GM21447 (cell line): ENCODE measurements around the gene RBP4.
"Not testable (repeated sequence)": the region's sequence is repeated elsewhere in the genome, so short reads cannot be mapped to it uniquely, and the experiment has no call there.

Experiments
- ATAC-seq: cut with Tn5 transposase; IDR thresholded peaks from one replicate; pipeline ENCODE4 v1.9.1; 2021; ENCODE audit not compliant: unreplicated experiment

Gene RBP4

DNA sequence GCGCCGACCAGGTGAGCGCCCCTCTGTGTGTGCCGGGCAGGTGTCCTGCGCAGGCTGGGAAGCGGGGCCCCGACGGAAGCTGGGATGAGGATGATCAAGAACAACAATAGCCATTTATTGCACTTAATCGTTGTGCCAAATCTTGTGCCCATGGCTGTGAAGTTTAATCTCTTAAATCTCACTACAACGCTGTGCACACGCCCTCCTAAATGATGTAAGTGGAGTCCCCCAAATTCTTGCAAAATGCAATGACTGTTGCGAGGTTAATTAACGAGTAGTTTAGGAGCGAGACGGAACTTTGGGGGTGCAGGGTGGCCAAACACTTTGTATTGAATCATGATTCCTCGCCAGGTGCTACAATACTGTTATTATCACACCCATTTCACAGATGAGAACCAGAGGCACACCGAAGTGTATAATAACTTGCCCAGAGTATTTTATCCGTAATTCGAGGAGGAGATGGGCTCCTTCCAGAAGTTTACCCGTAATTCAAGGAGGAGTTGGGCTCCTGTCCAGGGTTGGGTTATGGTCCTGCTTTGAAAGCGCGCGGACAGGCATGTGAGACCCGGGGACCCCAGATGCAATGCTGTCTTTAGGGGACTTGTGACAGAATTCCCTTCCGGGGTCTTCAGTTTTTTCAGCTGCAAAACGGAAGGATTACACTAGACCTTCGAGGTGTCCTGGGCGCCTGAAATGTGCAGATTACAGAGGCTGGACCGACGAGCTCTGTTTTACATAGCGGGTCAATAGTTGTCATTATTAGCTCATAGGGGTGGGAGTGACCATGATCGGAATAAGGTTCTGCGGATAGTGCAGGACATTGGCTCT is 33.5 kb downstream of the RBP4 start:
- no peak for ATAC-seq

GRCh38 chr10:93566435-93567276 is 34.4 kb downstream of the RBP4 start, which contains the start of gene FFAR4:
TSS of gene FFAR4 (plus strand) at chr10:93566665. CDS start at chr10:93566721, 56 bp downstream.
- ATAC-seq = no peak

DNA sequence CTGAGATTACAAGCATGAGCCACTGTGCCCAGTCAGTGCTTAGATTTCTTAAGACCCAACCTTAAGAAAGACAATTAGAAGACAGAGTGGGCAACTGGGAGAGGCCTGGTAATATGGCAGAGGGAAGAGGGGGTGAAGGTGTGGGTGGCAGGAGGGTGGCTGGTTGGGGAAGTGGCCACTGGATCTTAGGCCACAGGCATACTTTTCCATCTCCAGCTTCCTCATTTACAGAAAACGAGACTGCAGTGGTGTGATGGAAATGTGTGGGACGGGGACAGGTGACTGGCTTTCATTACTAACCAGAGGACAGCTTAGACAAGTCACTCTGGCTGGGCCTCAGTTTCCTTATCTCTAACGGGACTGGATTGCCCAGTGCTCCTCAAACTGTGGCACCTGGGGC is 35.6 kb downstream of the RBP4 start:
- ATAC-seq = no peak

GRCh38 chr10:93560541-93560940 is 40.5 kb downstream of the RBP4 start:
- no peak for ATAC-seq

DNA sequence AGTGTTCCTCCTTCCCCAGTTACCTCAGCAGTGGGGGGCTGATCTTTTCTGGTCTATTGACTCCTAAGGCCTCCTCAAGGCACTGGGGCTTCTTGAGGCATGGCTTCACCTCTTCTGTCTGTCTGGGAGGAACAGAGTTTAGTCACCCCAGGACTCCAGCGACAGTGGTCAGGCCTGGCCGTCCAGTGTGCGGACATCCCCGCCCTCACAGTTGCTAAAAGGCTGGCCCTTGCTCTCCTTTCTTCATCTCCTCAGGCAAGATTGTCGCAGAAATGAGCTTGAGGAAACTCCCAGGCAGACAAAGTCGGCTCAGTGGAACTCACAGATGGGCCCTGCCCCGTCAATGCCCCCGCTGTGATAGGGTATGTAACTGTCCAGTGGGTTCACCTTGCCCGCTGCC is 41.5 kb downstream of the RBP4 start:
- no peak for ATAC-seq

DNA sequence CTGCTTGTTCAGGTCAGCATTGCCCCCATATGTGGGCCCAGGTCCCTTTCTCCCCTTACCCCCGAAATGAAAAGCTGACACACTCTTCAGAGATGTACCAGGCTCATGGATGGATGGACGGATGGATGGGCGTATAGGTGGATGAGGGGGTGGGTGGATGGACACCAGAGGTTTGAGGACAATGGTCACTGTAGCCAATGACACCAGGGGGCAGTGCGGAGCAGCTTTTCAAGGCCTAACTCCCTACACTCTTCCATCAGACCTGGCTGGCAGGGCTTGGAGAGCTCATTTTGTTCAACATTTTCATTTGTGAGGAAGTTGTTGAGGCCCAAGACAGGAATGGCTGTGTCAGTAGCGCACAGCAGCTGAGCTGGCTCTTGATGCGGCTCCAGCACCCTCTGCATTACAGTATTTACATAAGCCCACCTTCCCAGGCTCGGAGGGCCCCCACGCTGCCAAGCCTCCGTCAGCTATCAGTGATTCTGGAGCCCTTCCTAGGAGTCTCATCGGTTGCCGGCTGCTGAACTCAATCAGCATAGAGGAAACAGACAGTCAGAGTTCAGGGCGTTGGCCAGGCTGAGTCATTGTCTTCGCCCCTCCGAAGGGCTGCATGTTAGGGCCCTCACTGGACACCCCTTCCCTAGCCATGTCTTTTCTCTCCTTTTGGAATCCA is 46.1 kb downstream of the RBP4 start:
- ATAC-seq = no peak

- ATAC-seq = no peak
These were observed 46.7 kb downstream of the RBP4 start for GRCh38 chr10:93554316-93554663.

DNA sequence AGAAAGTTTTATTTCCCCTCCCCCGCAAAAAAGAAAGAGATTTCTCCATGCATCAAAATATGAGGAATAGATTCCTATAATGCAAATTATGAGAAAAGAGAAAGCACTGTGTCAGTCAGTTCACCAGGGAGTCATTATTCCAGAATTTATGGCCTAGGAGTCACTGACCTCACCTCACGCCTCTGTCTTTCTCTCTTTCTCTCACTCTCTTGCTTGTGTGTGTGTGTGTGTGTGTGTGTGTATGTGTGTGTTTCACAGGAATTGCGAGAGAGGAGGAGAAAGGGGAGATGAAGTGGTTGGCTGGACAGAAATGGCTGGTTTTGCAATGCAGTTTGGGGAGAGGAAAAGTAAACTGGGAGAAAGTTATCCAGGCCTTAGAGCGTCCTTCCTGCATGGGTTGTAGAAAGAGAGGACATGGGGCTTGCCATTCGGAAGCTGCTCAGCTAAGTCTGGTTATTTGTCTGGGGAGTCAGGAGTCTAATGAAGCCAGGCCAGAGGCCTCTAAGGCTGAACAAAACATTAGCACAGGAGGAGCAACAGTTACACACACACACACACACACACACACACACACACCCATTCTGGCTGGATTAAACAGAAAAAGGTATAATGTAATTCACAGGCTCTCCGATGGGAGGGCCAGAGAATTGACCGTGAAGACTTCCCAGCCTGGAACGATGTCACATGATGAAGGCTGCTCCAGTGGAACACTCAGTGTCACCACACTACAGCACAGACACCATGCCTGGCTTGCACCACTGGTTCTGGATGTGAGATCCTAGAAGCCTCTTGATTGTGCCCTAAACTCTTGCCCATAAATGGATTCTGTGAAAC is 47.3 kb downstream of the RBP4 start:
- ATAC-seq = no peak

DNA sequence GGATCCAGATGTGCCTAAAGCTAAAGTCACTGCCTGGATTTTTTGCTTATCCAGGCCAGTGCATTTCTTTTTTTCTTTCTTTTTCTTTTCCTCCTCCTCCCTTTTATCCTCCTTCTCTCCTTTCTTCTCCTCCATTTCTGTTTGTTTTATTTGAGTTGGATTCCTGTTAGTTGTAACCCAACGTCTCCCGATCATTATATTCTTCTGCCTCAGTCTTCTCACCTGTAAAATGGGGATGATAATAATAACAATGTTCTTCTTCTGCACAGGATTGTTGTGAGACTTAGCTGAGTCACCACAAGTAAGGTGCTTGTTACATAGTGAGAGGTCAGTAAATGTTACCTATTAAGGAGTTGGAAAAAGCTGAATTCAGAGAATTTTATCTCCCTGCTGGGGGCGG is 48.3 kb downstream of the RBP4 start:
- no peak for ATAC-seq

- ATAC-seq = no peak
These were observed 50.4 kb downstream of the RBP4 start for GRCh38 chr10:93550606-93551005.

DNA sequence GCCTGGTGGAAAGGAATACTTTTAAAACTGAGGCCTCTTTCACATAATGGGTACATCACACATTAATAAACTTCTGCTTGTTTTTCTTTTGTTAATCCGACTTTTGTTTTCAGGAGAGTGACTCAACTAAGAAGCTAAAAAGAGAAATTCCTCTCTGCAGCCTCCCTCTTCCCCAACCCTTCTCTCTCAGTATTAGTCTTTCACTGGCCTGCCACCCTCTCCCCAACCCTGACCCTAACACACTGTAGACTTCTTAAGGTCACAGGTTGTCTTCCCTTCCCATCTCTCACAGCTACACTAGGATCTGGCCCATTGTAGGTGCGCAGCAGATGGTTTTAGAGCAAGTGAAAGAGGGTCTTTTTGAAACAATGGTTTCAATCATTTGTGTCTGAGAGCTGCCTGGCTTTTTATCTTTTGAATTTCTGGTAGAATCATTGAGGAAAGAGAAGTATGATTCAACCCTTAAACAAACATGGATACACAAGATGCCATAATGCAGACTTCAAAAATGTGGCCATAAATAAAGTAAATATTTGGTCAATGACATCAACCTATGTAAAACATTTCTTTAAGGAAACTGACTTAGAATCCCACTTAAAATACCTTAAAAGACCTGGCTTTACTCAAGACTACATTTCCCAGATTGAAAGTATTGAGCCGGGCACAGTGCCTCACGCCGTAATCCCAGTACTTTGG is 52.5 kb downstream of the RBP4 start:
- no peak for ATAC-seq

- no peak for ATAC-seq
These were observed 53.5 kb downstream of the RBP4 start for GRCh38 chr10:93547522-93547921.

DNA sequence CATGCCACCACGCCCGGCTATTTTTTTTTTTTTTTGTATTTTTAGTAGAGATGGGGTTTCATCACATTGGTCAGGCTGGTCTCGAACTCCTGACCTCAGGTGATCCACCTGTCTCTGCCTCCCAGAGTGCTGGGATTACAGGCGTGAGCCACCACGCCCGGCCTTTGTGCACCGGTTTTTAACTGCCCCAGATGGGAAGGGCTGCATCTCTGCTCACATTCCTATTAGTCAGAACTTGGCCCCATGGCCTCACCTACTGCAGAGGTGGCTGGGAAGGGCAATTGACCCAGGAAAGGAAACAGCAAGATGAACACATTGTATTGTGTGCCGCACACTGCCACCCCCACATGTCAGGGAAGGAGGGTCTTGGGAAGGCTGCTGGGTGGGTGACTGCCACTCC is 54.0 kb downstream of the RBP4 start:
- not testable (repeated sequence) for ATAC-seq

GRCh38 chr10:93542358-93542791 is 58.7 kb downstream of the RBP4 start:
- no peak for ATAC-seq
